CD14-positive monocyte (primary cell): ENCODE data around the gene SH3BGR. TPM values are rescaled to one million over a fixed set of nuclear protein-coding genes. Genes with fewer than 3 reads are reported as not detected.

Source experiments
- DNase-seq, 3 donors: peaks; one replicate each; pipeline ENCODE4 v3.0.0-alpha.2; 2011 to 2022
- H2AFZ ChIP-seq: 2 replicates; pipeline ENCODE4 v1.6.0; 2012; ENCODE audit warnings: mild to moderate bottlenecking, low read depth, low read length, inconsistent platforms; ENCODE audit not compliant: insufficient read depth, poor library complexity, severe bottlenecking
- H3K27ac ChIP-seq, 2 donors: 1 replicate in 1 of 2; 2 replicates in 1 of 2; pipeline ENCODE4 v1.5.1; 2012 to 2013; ENCODE audit warnings: low read length in 2 of 2, control low read depth in 1 of 2, inconsistent platforms in 1 of 2, low read depth in 1 of 2, mild to moderate bottlenecking in 1 of 2
- H3K27me3 ChIP-seq, 2 donors: one replicate each; pipeline versions ENCODE4 v1.6.0 to v1.6.1; 2011 to 2013; ENCODE audit warnings: low read length in 2 of 2; ENCODE audit not compliant: control insufficient read depth in 2 of 2, insufficient read depth in 2 of 2
- H3K36me3 ChIP-seq, 2 donors: replicated peaks in 1 of 2; 1 replicate in 1 of 2; 2 replicates in 1 of 2; pipeline versions ENCODE4 v1.5.1 to v1.6.1; 2012 to 2013; ENCODE audit warnings: low read length in 2 of 2, control low read depth in 1 of 2, inconsistent platforms in 1 of 2, mild to moderate bottlenecking in 1 of 2; ENCODE audit not compliant: insufficient read depth in 2 of 2, control insufficient read depth in 1 of 2
- H3K4me1 ChIP-seq, 2 donors: 1 replicate in 1 of 2; 2 replicates in 1 of 2; pipeline versions ENCODE4 v1.5.1 to v1.6.1; 2012 to 2013; ENCODE audit warnings: low read length in 2 of 2, control low read depth in 1 of 2, inconsistent platforms in 1 of 2, mild to moderate bottlenecking in 1 of 2, moderate library complexity in 1 of 2; ENCODE audit not compliant: insufficient read depth in 2 of 2, control insufficient read depth in 1 of 2
- H3K4me2 ChIP-seq: replicated peaks from 2 replicates; pipeline ENCODE3; 2012; ENCODE audit warnings: low read length, moderate library complexity, mild to moderate bottlenecking; ENCODE audit not compliant: poor library complexity, severe bottlenecking; ENCODE audit errors: extremely low read depth
- H3K4me3 ChIP-seq, 3 experiments: fragments of 200-600 bp in 1 of 3; sonication (generic) in 1 of 3; replicated peaks in 1 of 3; 1 replicate in 2 of 3; 2 replicates in 1 of 3; pipeline ENCODE4 v1.5.1; 2011 to 2013; ENCODE audit warnings: low read length in 3 of 3, mild to moderate bottlenecking in 3 of 3, control low read depth in 2 of 3, low read depth in 2 of 3, inconsistent platforms in 1 of 3, moderate library complexity in 1 of 3
- H3K79me2 ChIP-seq: 2 replicates; pipeline ENCODE4 v1.6.0; 2012; ENCODE audit warnings: mild to moderate bottlenecking, control low read depth, inconsistent platforms, low read length, moderate library complexity; ENCODE audit not compliant: insufficient read depth
- H3K9ac ChIP-seq: 2 replicates; pipeline ENCODE4 v1.6.0; 2017; ENCODE audit warnings: low read length, mild to moderate bottlenecking; ENCODE audit not compliant: insufficient read depth, poor library complexity, severe bottlenecking
- H3K9me3 ChIP-seq, 2 donors: replicated peaks in 1 of 2; 1 replicate in 1 of 2; 2 replicates in 1 of 2; pipeline versions ENCODE4 v1.5.1 to v1.6.1; 2012 to 2013; ENCODE audit warnings: low read length in 2 of 2, control low read depth in 1 of 2; ENCODE audit not compliant: control insufficient read depth in 1 of 2, insufficient read depth in 1 of 2
- H4K20me1 ChIP-seq: 2 replicates; pipeline ENCODE4 v1.6.0; 2012; ENCODE audit warnings: mild to moderate bottlenecking, low read length, control low read depth, moderate library complexity; ENCODE audit not compliant: insufficient read depth
- H3K27ac Mint-ChIP-seq, 7 donors: one replicate each; pipeline ENCODE4 v1.8.0; 2020; ENCODE audit warnings: mild to moderate bottlenecking in 7 of 7, mixed read lengths in 7 of 7, moderate library complexity in 6 of 7, inconsistent platforms in 2 of 7
- H3K27me3 Mint-ChIP-seq, 3 donors: one replicate each; pipeline ENCODE4 v1.8.0; 2021 to 2022; ENCODE audit warnings: low read depth in 3 of 3, mild to moderate bottlenecking in 3 of 3, mixed read lengths in 3 of 3, moderate library complexity in 3 of 3, inconsistent platforms in 1 of 3
- H3K36me3 Mint-ChIP-seq, 2 donors: one replicate each; pipeline ENCODE4 v1.8.0; 2020; ENCODE audit warnings: mixed read lengths in 2 of 2, inconsistent platforms in 1 of 2, mild to moderate bottlenecking in 1 of 2
- H3K4me1 Mint-ChIP-seq: one replicate; pipeline ENCODE4 v1.8.0; 2020; ENCODE audit warnings: mild to moderate bottlenecking, mixed read lengths
- H3K4me3 Mint-ChIP-seq, 2 donors: one replicate each; pipeline ENCODE4 v1.8.0; 2020; ENCODE audit warnings: mild to moderate bottlenecking in 2 of 2, mixed read lengths in 2 of 2, moderate library complexity in 1 of 2
- H3K9me3 Mint-ChIP-seq, 7 donors: one replicate each; pipeline ENCODE4 v1.8.0; 2020 to 2022; ENCODE audit warnings: mixed read lengths in 7 of 7, mild to moderate bottlenecking in 6 of 7, moderate library complexity in 6 of 7, inconsistent platforms in 2 of 7
- CTCF ChIP-seq: fragments of 200-600 bp; IDR thresholded peaks from one replicate; pipeline ENCODE4 v1.8.0; 2022; ENCODE audit warnings: antibody characterized with exemption, mild to moderate bottlenecking
- WGBS: methylation state at CpG from one replicate; pipeline ENCODE4 v1.1.5; 2013; ENCODE audit warnings: missing lambda C conversion rate; ENCODE audit not compliant: insufficient coverage; 5-methylcytosine and 5-hydroxymethylcytosine counted together
- intact Hi-C, 2 donors: fragments of 100-400 bp; cut with micrococcal nuclease; formaldehyde crosslinking; loops; one replicate each; pipeline versions ENCODE4 v1.15.0 to v1.15.1; 2023
- polyA plus RNA-seq, 3 donors: library from polyadenylated mRNA; depleted of rRNA in 1 of 3; unstranded in 2 of 3; stranded (reverse) in 1 of 3; fragments of 300-500 nt in 2 of 3; fragments of >200 nt in 1 of 3; fragmentation: Illumina TruSeq in 2 of 3; gene quantifications; 1 replicate in 2 of 3; 2 replicates in 1 of 3; pipeline ENCODE4 v1.2.3, GENCODE V29; 2012 to 2021

Gene SH3BGR
- polyA plus RNA-seq, 3 donors = 0.36 to 0.72 TPM; not detected in 1

DNA sequence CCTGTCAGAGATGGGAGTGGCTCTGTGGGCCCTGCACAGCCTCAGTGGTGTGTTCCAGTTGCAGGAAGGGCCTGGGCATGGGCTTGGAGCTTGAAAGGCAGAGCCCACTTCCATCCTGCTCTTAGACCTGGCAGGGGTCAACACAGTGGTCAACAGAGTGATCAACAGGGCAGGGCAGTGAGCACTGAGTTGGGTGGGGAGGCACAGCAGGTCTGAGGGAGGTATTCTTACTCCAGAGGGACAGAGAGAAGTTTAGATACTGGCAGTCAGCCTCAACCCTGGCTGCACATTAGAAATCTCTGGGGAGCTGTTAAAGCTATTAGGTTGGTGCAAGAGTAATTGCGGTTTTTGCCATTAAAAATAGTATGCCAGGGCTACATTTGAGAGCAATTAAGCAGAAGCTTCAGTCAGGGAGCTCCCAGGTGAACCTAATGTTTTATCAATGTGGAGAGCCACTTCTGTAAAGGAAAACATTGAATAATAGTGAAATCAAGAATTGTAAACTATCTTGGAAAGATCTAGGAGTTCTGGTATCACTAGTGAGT is 37.7 kb downstream of the SH3BGR start:
- intact Hi-C loops = no loop called here
- H2AFZ ChIP-seq = no peak overlapping the region
- H3K27me3 Mint-ChIP-seq = peaks cover 2 to 3% (median 2%) of the 10 kb centered on the region in 3 donors
- no peaks in the 10 kb centered on the region for H3K4me1 ChIP-seq
- DNase-seq = no peak
- H3K4me2 ChIP-seq = no peak overlapping the region
- no peaks in the 10 kb centered on the region for H3K9me3 ChIP-seq
- TF ChIP-seq CTCF = no peak
- H3K4me1 Mint-ChIP-seq = no peaks in the 10 kb centered on the region
- WGBS = 91% methylated on average over 1 of the region's 1 CpG
- no peaks in the 10 kb centered on the region for H3K36me3 ChIP-seq
- H3K4me3 ChIP-seq = no peak overlapping the region
- H3K36me3 Mint-ChIP-seq = peaks cover 0 to 4% of the 10 kb centered on the region in 2 donors
- peaks cover 2 to 10% (median 5%) of the 10 kb centered on the region in 7 donors for H3K9me3 Mint-ChIP-seq
- H3K4me3 Mint-ChIP-seq = no peak overlapping the region
- H3K27ac ChIP-seq = no peak overlapping the region
- H3K79me2 ChIP-seq = no peaks in the 10 kb centered on the region
- H3K27ac Mint-ChIP-seq = peak overlapping the region in 1 of 7 donors; percentile 9
- no peaks in the 10 kb centered on the region for H3K27me3 ChIP-seq
- no peaks in the 10 kb centered on the region for H4K20me1 ChIP-seq
- no peak overlapping the region for H3K9ac ChIP-seq

GRCh38 chr21:39499156-39499555 is 47.4 kb downstream of the SH3BGR start:
- no peak for TF ChIP-seq CTCF
- H3K36me3 Mint-ChIP-seq = peaks cover 0 to 3% of the 10 kb centered on the region in 2 donors
- Histone ChIP-seq H3K79me2 (no peaks in the 10 kb centered on the region), H2AFZ (no peak overlapping the region), H3K27me3 (no peaks in the 10 kb centered on the region), H3K9me3 (peaks cover 0 to 4% of the 10 kb centered on the region in 2 donors), H3K4me2 (no peak overlapping the region), H3K4me1 (peaks cover 2 to 14% of the 10 kb centered on the region in 2 donors), H3K27ac (no peak overlapping the region), H3K36me3 (no peaks in the 10 kb centered on the region), H3K4me3 (no peak overlapping the region), H3K9ac (no peak overlapping the region), H4K20me1 (no peaks in the 10 kb centered on the region)
- H3K9me3 Mint-ChIP-seq = peaks cover 4 to 17% (median 8%) of the 10 kb centered on the region in 7 donors
- no peak overlapping the region for H3K27ac Mint-ChIP-seq
- no peak overlapping the region for H3K4me3 Mint-ChIP-seq
- H3K4me1 Mint-ChIP-seq = peaks cover 7% of the 10 kb centered on the region
- DNase-seq = no peak
- WGBS = 100% methylated on average over 1 of the region's 1 CpG
- peaks cover 0 to 2% (median 0%) of the 10 kb centered on the region in 3 donors for H3K27me3 Mint-ChIP-seq
- intact Hi-C loops = no loop called here
